OCI-LY3 (cell line): ENCODE results near the gene ZBTB11.

Experiments
- H2AFZ ChIP-seq: fragments of 200-600, 300-600 bp; shearing (Covaris generic); 2 replicates; pipeline ENCODE4 v1.6.0; 2014; ENCODE audit warnings: antibody characterized with exemption, low read depth, low read length
- H3K27ac ChIP-seq: fragments of 200-600, 300-600 bp; sonication (generic); 2 replicates; pipeline ENCODE4 v1.5.1; 2014; ENCODE audit warnings: mild to moderate bottlenecking, low read length, moderate library complexity, mixed read lengths
- H3K27me3 ChIP-seq: fragments of 200-600, 300-600 bp; sonication (generic); 2 replicates; pipeline ENCODE4 v1.6.1; 2014; ENCODE audit warnings: low read depth, low read length, mixed read lengths
- H3K36me3 ChIP-seq: fragments of 200-600, 300-600 bp; sonication (generic); replicated peaks from 2 replicates; pipeline ENCODE3; 2014; ENCODE audit warnings: low read depth, low read length, mixed read lengths
- H3K4me1 ChIP-seq: fragments of 300-600, 200-600 bp; sonication (generic); 2 replicates; pipeline ENCODE4 v1.6.1; 2014; ENCODE audit warnings: low read length, mixed read lengths
- H3K4me2 ChIP-seq: fragments of 200-600, 300-600 bp; sonication (generic); 2 replicates; pipeline ENCODE4 v1.6.1; 2014; ENCODE audit warnings: low read length, mixed read lengths
- H3K4me3 ChIP-seq: fragments of 300-600, 200-600 bp; sonication (generic); 2 replicates; pipeline ENCODE4 v1.5.1; 2014; ENCODE audit warnings: antibody characterized with exemption, mild to moderate bottlenecking, low read length, moderate library complexity
- H3K79me2 ChIP-seq: fragments of 300-600, 200-600 bp; shearing (Covaris generic); 2 replicates; pipeline ENCODE4 v1.6.1; 2014; ENCODE audit warnings: mild to moderate bottlenecking, low read length, mixed read lengths
- H3K9ac ChIP-seq: fragments of 300-600, 200-600 bp; shearing (Covaris generic); 2 replicates; pipeline ENCODE4 v1.6.0; 2014; ENCODE audit warnings: mild to moderate bottlenecking, low read length, moderate library complexity
- H3K9me3 ChIP-seq: fragments of 200-600, 300-600 bp; shearing (Covaris generic); 2 replicates; pipeline ENCODE4 v1.6.1; 2014; ENCODE audit warnings: low read length, mixed read lengths; ENCODE audit not compliant: insufficient read depth
- H4K20me1 ChIP-seq: fragments of 200-600, 300-600 bp; sonication (generic); 2 replicates; pipeline ENCODE4 v1.6.1; 2016; ENCODE audit warnings: low read length, mixed read lengths; ENCODE audit not compliant: insufficient read depth
- CTCF ChIP-seq: fragments of 200-600, 300-600 bp; sonication (generic); IDR thresholded peaks from 2 replicates; pipeline ENCODE4 v1.5.1; 2014; ENCODE audit warnings: antibody characterized with exemption, low read length, low read depth
- EZH2phosphoT487 ChIP-seq: fragments of 200-600 bp; shearing (Covaris generic); IDR thresholded peaks from 2 replicates; pipeline ENCODE4 v1.6.1; 2018; ENCODE audit warnings: antibody characterized with exemption, mixed run types, low read depth

The ZBTB11 gene

GRCh38 chr3:101665851-101666250 lies 11.1 kb downstream of the ZBTB11 start:
- H3K4me3 ChIP-seq = no peak overlapping the region
- peaks cover 46% of the 10 kb centered on the region for H3K36me3 ChIP-seq
- no peak overlapping the region for H2AFZ ChIP-seq
- peaks cover 33% of the 10 kb centered on the region for H3K4me1 ChIP-seq
- no peaks in the 10 kb centered on the region for H3K27me3 ChIP-seq
- H3K9ac ChIP-seq = no peak overlapping the region
- TF ChIP-seq EZH2phosphoT487 = no peak
- TF ChIP-seq CTCF = no peak
- peaks cover 13% of the 10 kb centered on the region for H3K79me2 ChIP-seq
- H3K27ac ChIP-seq = peak overlapping the region; percentile 75
- peak overlapping the region; percentile 45 for H3K4me2 ChIP-seq
- no peaks in the 10 kb centered on the region for H4K20me1 ChIP-seq
- no peaks in the 10 kb centered on the region for H3K9me3 ChIP-seq

GRCh38 chr3:101665357-101665756 lies 11.6 kb downstream of the ZBTB11 start:
- Histone ChIP-seq H3K9ac (no peak overlapping the region), H3K4me2 (peak overlapping the region; percentile 45; the same call in 1 of the 2 replicates), H3K4me3 (no peak overlapping the region), H3K4me1 (peaks cover 38% of the 10 kb centered on the region), H3K27ac (peak overlapping the region; percentile 75), H3K36me3 (peaks cover 44% of the 10 kb centered on the region), H3K27me3 (no peaks in the 10 kb centered on the region), H3K79me2 (peaks cover 12% of the 10 kb centered on the region), H2AFZ (no peak overlapping the region), H3K9me3 (no peaks in the 10 kb centered on the region), H4K20me1 (no peaks in the 10 kb centered on the region)
- TF ChIP-seq CTCF (no peak), EZH2phosphoT487 (no peak)

GRCh38 chr3:101660714-101661113 lies 16.2 kb downstream of the ZBTB11 start:
- Histone ChIP-seq H3K9me3 (no peaks in the 10 kb centered on the region), H2AFZ (no peak overlapping the region), H3K27ac (no peak overlapping the region), H3K4me1 (peaks cover 18% of the 10 kb centered on the region), H3K79me2 (no peaks in the 10 kb centered on the region), H3K4me3 (no peak overlapping the region), H3K9ac (no peak overlapping the region), H3K27me3 (no peaks in the 10 kb centered on the region), H4K20me1 (no peaks in the 10 kb centered on the region), H3K4me2 (no peak overlapping the region), H3K36me3 (peaks cover 50% of the 10 kb centered on the region)
- TF ChIP-seq EZH2phosphoT487 (no peak), CTCF (no peak)

- Histone ChIP-seq H3K4me1 (peaks cover 11% of the 10 kb centered on the region), H3K9ac (no peak overlapping the region), H3K27ac (no peak overlapping the region), H4K20me1 (no peaks in the 10 kb centered on the region), H3K27me3 (no peaks in the 10 kb centered on the region), H3K4me3 (no peak overlapping the region), H3K4me2 (no peak overlapping the region), H2AFZ (no peak overlapping the region), H3K79me2 (no peaks in the 10 kb centered on the region), H3K36me3 (peaks cover 60% of the 10 kb centered on the region), H3K9me3 (no peaks in the 10 kb centered on the region)
- TF ChIP-seq EZH2phosphoT487 (no peak), CTCF (no peak)
These were observed 20.3 kb downstream of the ZBTB11 start for GRCh38 chr3:101656651-101657050.
